ENCODE measurements around the gene ALKBH8. TPM values are rescaled to one million over a fixed set of nuclear protein-coding genes. Genes with fewer than 3 reads are reported as not detected.
"Not testable (repeated sequence)": the region's sequence is repeated elsewhere in the genome, so short reads cannot be mapped to it uniquely, and the experiment has no call there.

ALKBH8 gene
- total and polyA plus RNA-seq, 2 donors: 6.7 to 8.0 TPM

DNA sequence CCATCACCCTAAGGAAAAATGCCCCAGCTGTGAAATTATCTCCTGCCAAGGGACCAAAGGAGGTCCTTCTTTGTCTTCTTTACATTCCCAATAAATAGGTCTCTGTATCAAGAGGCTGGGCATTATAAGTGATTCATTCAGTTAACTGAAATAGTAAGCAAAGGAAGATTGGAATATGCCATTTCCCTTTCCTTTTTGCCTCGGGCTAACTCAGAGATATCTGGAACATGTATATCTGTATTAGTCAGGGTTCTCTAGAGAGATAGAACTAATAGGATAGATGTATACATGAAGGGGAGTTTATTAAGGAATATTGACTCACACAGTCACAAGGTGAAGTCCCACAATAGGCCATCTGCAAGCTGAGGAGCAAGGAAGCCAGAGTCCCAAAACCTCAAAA is 92.6 kb downstream of the ALKBH8 start:
- no peak for DNase-seq (ENCODE audit: low read depth in 6 of 9, low spot score in 9 of 9)

DNA sequence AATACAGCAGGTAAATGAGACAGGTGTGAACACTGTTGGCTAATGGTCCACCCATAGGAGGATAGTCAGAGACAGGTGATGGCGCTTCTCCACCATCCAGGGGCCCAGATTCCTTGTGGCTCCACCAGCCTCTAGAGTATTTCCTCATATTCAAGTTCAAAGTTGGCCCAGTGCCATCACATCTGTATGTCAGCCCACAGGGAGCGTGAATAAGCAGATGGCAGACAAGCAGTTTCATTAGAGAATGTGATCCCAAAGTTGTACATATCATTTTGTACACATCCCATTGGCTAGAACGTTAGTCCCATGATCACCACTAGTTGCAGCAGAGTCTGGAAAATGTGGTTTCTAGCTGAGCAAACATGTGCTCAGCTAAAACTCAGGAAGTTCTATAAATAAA is 96.9 kb downstream of the ALKBH8 start:
- Histone ChIP-seq H3K27me3 (ENCODE audit: control insufficient read depth in 2 of 2, insufficient read depth in 1 of 2, low read length in 1 of 2) (no peaks in the 10 kb centered on the region), H3K27ac (ENCODE audit: low read depth in 1 of 2, low read length in 1 of 2) (no peak overlapping the region), H3K4me1 (ENCODE audit: control insufficient read depth in 2 of 2, insufficient read depth in 2 of 2, low read length in 2 of 2) (no peaks in the 10 kb centered on the region), H3K36me3 (ENCODE audit: control insufficient read depth in 2 of 2, insufficient read depth in 2 of 2, low read length in 1 of 2) (no peaks in the 10 kb centered on the region), H3K9me3 (ENCODE audit: control insufficient read depth in 2 of 2, insufficient read depth in 1 of 2, low read length in 1 of 2) (no peaks in the 10 kb centered on the region), H3K4me3 (ENCODE audit: low read length in 2 of 2) (no peak overlapping the region)
- WGBS: 51% methylated on average over 3 of the region's 3 CpGs
- no peak for DNase-seq (ENCODE audit: low read depth in 6 of 9, low spot score in 9 of 9)

More for the DNA sequence above, 92.6 kb downstream of the ALKBH8 start:
- WGBS: 80% methylated on average over 1 of the region's 1 CpG
- Histone ChIP-seq H3K4me3 (ENCODE audit: low read length in 2 of 2) (no peak overlapping the region), H3K4me1 (ENCODE audit: control insufficient read depth in 2 of 2, insufficient read depth in 2 of 2, low read length in 2 of 2) (no peaks in the 10 kb centered on the region), H3K9me3 (ENCODE audit: control insufficient read depth in 2 of 2, insufficient read depth in 1 of 2, low read length in 1 of 2) (no peaks in the 10 kb centered on the region), H3K36me3 (ENCODE audit: control insufficient read depth in 2 of 2, insufficient read depth in 2 of 2, low read length in 1 of 2) (no peaks in the 10 kb centered on the region), H3K27me3 (ENCODE audit: control insufficient read depth in 2 of 2, insufficient read depth in 1 of 2, low read length in 1 of 2) (no peaks in the 10 kb centered on the region), H3K27ac (ENCODE audit: low read depth in 1 of 2, low read length in 1 of 2) (no peak overlapping the region)

DNA sequence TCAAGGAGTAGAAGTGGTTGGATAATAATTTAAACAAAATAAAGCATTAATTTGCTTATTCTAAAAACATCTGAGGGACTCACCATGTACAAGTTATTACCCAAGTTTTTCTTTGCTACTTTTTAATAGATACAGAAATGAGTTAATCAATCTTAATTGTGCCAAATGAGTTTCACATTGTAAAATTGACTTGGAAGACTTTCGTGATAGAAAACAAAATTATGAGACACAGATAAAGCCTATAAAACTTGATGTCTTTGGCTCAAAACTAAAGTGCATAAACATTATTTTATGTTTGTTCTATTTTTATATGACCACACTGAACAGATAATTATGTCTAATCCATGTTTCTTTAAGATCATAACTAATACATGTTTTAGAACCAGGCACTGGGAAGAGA is 97.8 kb downstream of the ALKBH8 start:
- H3K9me3 ChIP-seq (ENCODE audit: control insufficient read depth in 2 of 2, insufficient read depth in 1 of 2, low read length in 1 of 2): no peaks in the 10 kb centered on the region
- H3K27ac ChIP-seq (ENCODE audit: low read depth in 1 of 2, low read length in 1 of 2): no peak overlapping the region
- no peaks in the 10 kb centered on the region for H3K4me1 ChIP-seq (ENCODE audit: control insufficient read depth in 2 of 2, insufficient read depth in 2 of 2, low read length in 2 of 2)
- no peak for DNase-seq (ENCODE audit: low read depth in 6 of 9, low spot score in 9 of 9)
- WGBS: 95% methylated on average over 1 of the region's 1 CpG
- H3K36me3 ChIP-seq (ENCODE audit: control insufficient read depth in 2 of 2, insufficient read depth in 2 of 2, low read length in 1 of 2): no peaks in the 10 kb centered on the region
- no peaks in the 10 kb centered on the region for H3K27me3 ChIP-seq (ENCODE audit: control insufficient read depth in 2 of 2, insufficient read depth in 1 of 2, low read length in 1 of 2)
- no peak overlapping the region for H3K4me3 ChIP-seq (ENCODE audit: low read length in 2 of 2)

DNA sequence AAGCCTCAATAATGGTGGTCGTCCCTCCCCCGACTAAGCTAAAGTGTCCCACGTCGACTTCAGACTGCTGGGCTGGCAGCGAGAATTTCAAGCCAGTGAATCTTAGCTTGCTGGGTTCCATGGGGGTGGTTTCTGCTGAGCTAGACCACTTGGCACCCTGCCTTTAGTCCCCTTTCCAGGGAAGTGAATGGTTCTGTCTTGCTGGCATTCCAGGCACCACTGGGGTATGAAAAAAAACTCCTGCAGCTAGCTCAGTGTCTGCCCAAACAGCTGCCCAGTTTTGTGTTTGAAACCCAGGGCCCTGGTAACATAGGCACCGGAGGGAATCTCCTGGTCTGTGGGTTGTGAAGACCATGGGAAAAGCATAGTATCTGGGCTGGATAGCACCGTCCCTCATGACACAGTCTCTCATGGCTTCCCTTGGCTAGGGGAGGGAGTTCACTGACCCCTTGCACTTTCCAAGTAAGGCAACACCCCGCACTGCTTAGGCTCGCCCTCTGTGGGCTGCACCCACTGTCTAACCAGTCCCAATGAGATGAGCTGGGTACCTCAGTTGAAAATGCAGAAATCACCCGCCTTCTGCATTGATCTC is 99.2 kb downstream of the ALKBH8 start:
- 91% methylated on average over 10 of the region's 10 CpGs for WGBS
- not testable (repeated sequence) for H3K36me3 ChIP-seq (ENCODE audit: control insufficient read depth in 2 of 2, insufficient read depth in 2 of 2, low read length in 1 of 2); H3K4me1 ChIP-seq (ENCODE audit: control insufficient read depth in 2 of 2, insufficient read depth in 2 of 2, low read length in 2 of 2); H3K9me3 ChIP-seq (ENCODE audit: control insufficient read depth in 2 of 2, insufficient read depth in 1 of 2, low read length in 1 of 2); DNase-seq (ENCODE audit: low read depth in 6 of 9, low spot score in 9 of 9); H3K27me3 ChIP-seq (ENCODE audit: control insufficient read depth in 2 of 2, insufficient read depth in 1 of 2, low read length in 1 of 2); H3K4me3 ChIP-seq (ENCODE audit: low read length in 2 of 2); H3K27ac ChIP-seq (ENCODE audit: low read depth in 1 of 2, low read length in 1 of 2)

DNA sequence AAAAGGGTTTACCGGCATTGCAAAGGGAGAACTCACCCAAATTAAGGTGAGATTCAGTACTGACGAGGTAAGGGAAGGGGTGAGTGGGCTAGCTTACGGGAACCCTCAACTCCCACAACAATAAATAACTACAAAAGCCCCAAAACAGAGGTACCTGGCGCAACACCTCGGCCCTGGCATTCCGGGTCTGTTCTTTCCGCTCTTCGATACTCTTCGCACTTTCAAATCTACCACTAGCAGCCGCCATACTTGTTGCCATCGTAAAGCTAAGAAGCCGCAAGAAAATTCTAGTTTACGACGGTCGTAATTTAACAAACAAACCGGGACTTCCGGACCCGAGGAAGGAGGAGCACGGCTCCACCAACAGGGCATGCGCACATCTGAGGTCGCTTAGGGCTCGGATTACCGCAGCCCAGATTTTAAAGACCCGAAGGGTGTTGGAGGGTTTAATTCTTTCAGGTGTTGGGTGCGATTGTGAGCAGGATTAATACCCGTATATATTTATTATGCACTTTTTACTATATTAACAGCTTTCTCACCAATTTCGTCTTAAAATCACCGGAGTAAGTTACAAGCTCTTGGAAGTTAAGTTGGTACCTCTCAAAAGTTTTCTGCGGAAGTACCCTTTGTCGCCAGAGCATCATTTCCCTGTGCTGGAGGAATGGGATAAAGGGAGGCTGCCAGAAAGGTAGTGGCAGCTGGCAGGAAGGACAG is 107.8 kb downstream of the ALKBH8 start, which contains the start of gene CWF19L2:
CWF19L2 (minus strand) TSS at position 268 of the 714 bp plus-strand sequence; CDS start at position 259, 9 bp downstream.
- Histone ChIP-seq H3K27ac (ENCODE audit: low read depth in 1 of 2, low read length in 1 of 2) (peak within 1 kb of the TSS; percentile 80 to 87), H3K36me3 (ENCODE audit: control insufficient read depth in 2 of 2, insufficient read depth in 2 of 2, low read length in 1 of 2) (peaks cover 13% of the 10 kb centered on the region in 2 donors), H3K4me1 (ENCODE audit: control insufficient read depth in 2 of 2, insufficient read depth in 2 of 2, low read length in 2 of 2) (peaks cover 2 to 3% of the 10 kb centered on the region in 2 donors), H3K27me3 (ENCODE audit: control insufficient read depth in 2 of 2, insufficient read depth in 1 of 2, low read length in 1 of 2) (no peaks in the 10 kb centered on the region), H3K4me3 (ENCODE audit: low read length in 2 of 2) (peak within 1 kb of the TSS; percentile 78 to 93), H3K9me3 (ENCODE audit: control insufficient read depth in 2 of 2, insufficient read depth in 1 of 2, low read length in 1 of 2) (no peaks in the 10 kb centered on the region)
- under 1% methylated on average over 30 of the region's 30 CpGs for WGBS
- DNase-seq (ENCODE audit: low read depth in 6 of 9, low spot score in 9 of 9): peak; percentile 79 to 98 (median 91)

DNA sequence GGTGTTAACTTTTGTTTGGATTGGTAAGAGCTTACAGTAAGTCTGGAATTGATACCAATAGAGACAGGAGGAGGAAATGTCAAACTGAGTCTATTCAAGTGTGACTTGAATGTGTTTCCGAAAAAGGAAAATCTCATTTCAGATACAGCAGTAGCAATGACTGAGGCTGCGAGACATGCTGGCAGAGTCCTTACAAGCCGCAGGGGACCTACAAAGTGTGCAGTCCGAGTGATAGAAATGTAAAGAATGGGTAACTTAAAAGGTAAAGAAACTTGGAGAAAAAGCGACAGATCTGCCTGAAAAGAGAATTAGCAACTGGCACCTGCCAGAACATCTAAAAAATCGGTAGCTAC is 108.4 kb downstream of the ALKBH8 start:
- Histone ChIP-seq H3K9me3 (ENCODE audit: control insufficient read depth in 2 of 2, insufficient read depth in 1 of 2, low read length in 1 of 2) (no peaks in the 10 kb centered on the region), H3K27ac (ENCODE audit: low read depth in 1 of 2, low read length in 1 of 2) (peak overlapping the region; percentile 80 to 87), H3K36me3 (ENCODE audit: control insufficient read depth in 2 of 2, insufficient read depth in 2 of 2, low read length in 1 of 2) (peaks cover 15% of the 10 kb centered on the region in 2 donors), H3K27me3 (ENCODE audit: control insufficient read depth in 2 of 2, insufficient read depth in 1 of 2, low read length in 1 of 2) (no peaks in the 10 kb centered on the region), H3K4me3 (ENCODE audit: low read length in 2 of 2) (peak overlapping the region; percentile 78 to 93), H3K4me1 (ENCODE audit: control insufficient read depth in 2 of 2, insufficient read depth in 2 of 2, low read length in 2 of 2) (peaks cover 2 to 3% of the 10 kb centered on the region in 2 donors)
- WGBS: 1% methylated on average over 6 of the region's 6 CpGs
- DNase-seq (ENCODE audit: low read depth in 6 of 9, low spot score in 9 of 9): peak in 1 of 9 donors; percentile 11

DNA sequence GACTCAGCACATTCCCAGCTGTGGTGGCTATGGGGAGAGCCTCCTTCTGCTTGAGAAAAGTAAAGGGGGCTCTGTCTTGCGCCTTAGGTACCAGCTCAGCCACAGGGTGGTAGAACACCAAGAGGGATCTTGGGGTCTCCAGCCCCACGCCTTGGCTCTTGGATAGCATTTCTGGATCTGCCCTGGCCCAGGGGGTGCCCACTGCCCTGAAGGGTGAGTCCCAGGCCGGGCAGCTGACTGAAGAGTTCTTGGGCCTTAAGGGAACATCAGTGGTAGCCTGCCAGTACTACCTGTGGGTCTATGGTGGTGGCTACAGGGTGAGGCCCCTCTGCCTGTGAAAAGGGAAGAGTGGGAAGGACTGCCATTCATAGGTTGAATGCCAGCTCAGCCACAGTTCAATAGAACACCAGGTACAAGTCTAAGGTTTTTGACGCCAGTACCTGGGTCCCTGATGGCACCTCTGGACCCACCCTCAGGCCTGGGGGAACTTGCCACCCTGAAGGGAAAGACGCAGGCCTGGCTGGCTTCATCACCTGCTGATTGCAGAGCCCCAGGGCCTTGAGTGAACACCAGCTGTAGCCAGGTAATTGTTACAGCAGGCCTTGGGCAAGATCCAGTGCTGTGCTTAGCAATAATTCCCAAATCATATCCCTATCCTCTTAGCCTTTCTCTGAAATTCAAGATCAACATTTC is 111.8 kb downstream of the ALKBH8 start:
- WGBS: 98% methylated on average over 5 of the region's 5 CpGs
- Histone ChIP-seq H3K4me3 (ENCODE audit: low read length in 2 of 2) (no peak overlapping the region), H3K27ac (ENCODE audit: low read depth in 1 of 2, low read length in 1 of 2) (no peak overlapping the region), H3K9me3 (ENCODE audit: control insufficient read depth in 2 of 2, insufficient read depth in 1 of 2, low read length in 1 of 2) (no peaks in the 10 kb centered on the region), H3K4me1 (ENCODE audit: control insufficient read depth in 2 of 2, insufficient read depth in 2 of 2, low read length in 2 of 2) (peaks cover 2 to 3% of the 10 kb centered on the region in 2 donors), H3K27me3 (ENCODE audit: control insufficient read depth in 2 of 2, insufficient read depth in 1 of 2, low read length in 1 of 2) (no peaks in the 10 kb centered on the region), H3K36me3 (ENCODE audit: control insufficient read depth in 2 of 2, insufficient read depth in 2 of 2, low read length in 1 of 2) (peaks cover 15% of the 10 kb centered on the region in 2 donors)
- no peak for DNase-seq (ENCODE audit: low read depth in 6 of 9, low spot score in 9 of 9)
